PFSK-1 (cell line): ENCODE measurements around the gene KRTAP5-1.

Experiments used
- FOXP2 ChIP-seq: optimal IDR thresholded peaks from 2 replicates; pipeline ENCODE3; 2011; ENCODE audit warnings: borderline replicate concordance, control low read depth, inconsistent platforms; ENCODE audit not compliant: insufficient read depth; ENCODE audit errors: extremely low read length, extremely low read depth
- POLR2AphosphoS5 ChIP-seq: IDR thresholded peaks from 2 replicates; pipeline ENCODE4 v1.6.1; 2012; ENCODE audit warnings: low read depth, mild to moderate bottlenecking, control low read depth, low read length, moderate library complexity
- REST ChIP-seq, 2 experiments: IDR thresholded peaks; 2 replicates each; pipeline versions ENCODE4 v1.6.1 to v1.8.0; 2011 to 2012; ENCODE audit warnings: low read depth in 2 of 2, low read length in 2 of 2, control low read depth in 1 of 2, inconsistent platforms in 1 of 2, mild to moderate bottlenecking in 1 of 2, moderate library complexity in 1 of 2; ENCODE audit not compliant: insufficient read depth in 1 of 2
- SIN3A ChIP-seq: IDR thresholded peaks from 2 replicates; pipeline ENCODE4 v1.6.1; 2012; ENCODE audit warnings: mild to moderate bottlenecking, low read length, moderate library complexity, borderline replicate concordance; ENCODE audit not compliant: insufficient read depth
- TAF1 ChIP-seq: IDR thresholded peaks from 2 replicates; pipeline ENCODE4 v1.6.1; 2012; ENCODE audit warnings: low read length, control low read depth, borderline replicate concordance; ENCODE audit not compliant: insufficient read depth

Gene KRTAP5-1

GRCh38 chr11:1538153-1538552, 46.9 kb downstream of the KRTAP5-1 start:
- TF ChIP-seq SIN3A: no peak
- no peak for TF ChIP-seq POLR2AphosphoS5
- no peak for TF ChIP-seq FOXP2
- TF ChIP-seq REST (IDR thresholded peaks at IDR 0.05; ENCODE audit: insufficient read depth in 1 of 2, low read depth in 2 of 2, low read length in 2 of 2): no peak
- no peak for TF ChIP-seq TAF1

- TF ChIP-seq SIN3A (no peak), TAF1 (no peak), POLR2AphosphoS5 (no peak), REST (IDR thresholded peaks at IDR 0.05; ENCODE audit: insufficient read depth in 1 of 2, low read depth in 2 of 2, low read length in 2 of 2) (no peak), FOXP2 (no peak)
Measured at GRCh38 chr11:1536065-1536843, 48.8 kb downstream of the KRTAP5-1 start.

GRCh38 chr11:1534682-1535081, 50.4 kb downstream of the KRTAP5-1 start:
- TF ChIP-seq REST (IDR thresholded peaks at IDR 0.05; ENCODE audit: insufficient read depth in 1 of 2, low read depth in 2 of 2, low read length in 2 of 2) (no peak), FOXP2 (no peak), POLR2AphosphoS5 (no peak), SIN3A (no peak), TAF1 (no peak)
